CD4-positive, CD25-positive, alpha-beta regulatory T cell (primary cell): ENCODE measurements around the gene NPFF. TPM values are rescaled to one million over a fixed set of nuclear protein-coding genes. Genes with fewer than 3 reads are reported as not detected.
"Not testable (repeated sequence)": the region's sequence is repeated elsewhere in the genome, so short reads cannot be mapped to it uniquely, and the experiment has no call there.

Experiments used
- ATAC-seq, 2 donors: fragments of 150-1000 bp; cut with Tn5 transposase; one replicate each; pipeline ENCODE4 v1.10.0; 2021; ENCODE audit warnings: low read depth in 2 of 2, moderate number of reproducible peaks in 2 of 2, moderate library complexity in 1 of 2
- DNase-seq, 3 donors: peaks; one replicate each; pipeline versions ENCODE4 v3.0.0 to v3.0.0-alpha.2; 2012 to 2022; ENCODE audit warnings: mixed read lengths in 1 of 3
- H3K27ac ChIP-seq: one replicate; pipeline ENCODE4 v1.7.0; 2013; ENCODE audit warnings: mild to moderate bottlenecking, low read length; ENCODE audit not compliant: insufficient read depth, poor library complexity, severe bottlenecking
- H3K27me3 ChIP-seq: one replicate; pipeline ENCODE4 v1.7.0; 2013; ENCODE audit warnings: low read length; ENCODE audit not compliant: control insufficient read depth, insufficient read depth
- H3K36me3 ChIP-seq: one replicate; pipeline ENCODE4 v1.7.0; 2013; ENCODE audit warnings: mild to moderate bottlenecking, low read length, moderate library complexity; ENCODE audit not compliant: control insufficient read depth, insufficient read depth
- H3K4me1 ChIP-seq: 2 replicates; pipeline ENCODE4 v1.7.0; 2013; ENCODE audit warnings: mild to moderate bottlenecking, low read length; ENCODE audit not compliant: insufficient read depth, control insufficient read depth, poor library complexity, severe bottlenecking
- H3K4me3 ChIP-seq: one replicate; pipeline ENCODE4 v1.7.0; 2013; ENCODE audit warnings: low read depth, mild to moderate bottlenecking, low read length, moderate library complexity
- H3K9me3 ChIP-seq, 2 experiments: 1 replicate in 1 of 2; 2 replicates in 1 of 2; pipeline ENCODE4 v1.7.0; 2013; ENCODE audit warnings: low read length in 2 of 2, mild to moderate bottlenecking in 1 of 2, moderate library complexity in 1 of 2; ENCODE audit not compliant: control insufficient read depth in 2 of 2
- H3K27ac Mint-ChIP-seq, 3 donors: one replicate each; pipeline ENCODE4 v1.8.0; 2020 to 2022; ENCODE audit warnings: mild to moderate bottlenecking in 3 of 3, mixed read lengths in 3 of 3, moderate library complexity in 2 of 3
- H3K27me3 Mint-ChIP-seq: one replicate; pipeline ENCODE4 v1.8.0; 2022; ENCODE audit warnings: mild to moderate bottlenecking, mixed read lengths
- H3K36me3 Mint-ChIP-seq: one replicate; pipeline ENCODE4 v1.8.0; 2020; ENCODE audit warnings: mixed read lengths
- H3K4me1 Mint-ChIP-seq, 4 donors: one replicate each; pipeline ENCODE4 v1.8.0; 2020 to 2022; ENCODE audit warnings: mixed read lengths in 4 of 4, mild to moderate bottlenecking in 1 of 4
- H3K4me3 Mint-ChIP-seq, 4 donors: one replicate each; pipeline ENCODE4 v1.8.0; 2020 to 2022; ENCODE audit warnings: mild to moderate bottlenecking in 4 of 4, mixed read lengths in 4 of 4, moderate library complexity in 3 of 4
- H3K9me3 Mint-ChIP-seq, 7 donors: one replicate each; pipeline ENCODE4 v1.8.0; 2020 to 2022; ENCODE audit warnings: mixed read lengths in 7 of 7, mild to moderate bottlenecking in 3 of 7, moderate library complexity in 2 of 7
- polyA plus RNA-seq, 4 donors: library from polyadenylated mRNA; unstranded; fragments of 300-500 nt; fragmentation: Illumina TruSeq; gene quantifications; one replicate each; pipeline ENCODE4 v1.2.3, GENCODE V29; 2021
- total RNA-seq: library from RNA; stranded (reverse); gene quantifications from one replicate; pipeline ENCODE4 v1.2.3, GENCODE V29; 2022

Gene NPFF
- total and polyA plus RNA-seq, 5 donors from 2014 or later: not detected

GRCh38 chr12:53482626-53483168, 24.6 kb downstream of the NPFF start:
- Mint-ChIP-seq H3K27me3 (no peaks in the 10 kb centered on the region), H3K4me1 (peaks cover 0 to 16% (median 8%) of the 10 kb centered on the region in 4 donors), H3K36me3 (peaks cover 23% of the 10 kb centered on the region), H3K9me3 (no peaks in the 10 kb centered on the region), H3K27ac (peak overlapping the region in 2 of 3 donors; percentile 13 to 18), H3K4me3 (no peak overlapping the region)
- ATAC-seq (no peak), DNase-seq (no peak)
- no peaks in the 10 kb centered on the region for H3K27me3 ChIP-seq
- peaks cover 82% of the 10 kb centered on the region for H3K36me3 ChIP-seq
- H3K9me3 ChIP-seq: no peaks in the 10 kb centered on the region
- H3K4me3 ChIP-seq: no peak overlapping the region
- no peak overlapping the region for H3K27ac ChIP-seq
- peaks cover 2% of the 10 kb centered on the region for H3K4me1 ChIP-seq

- peak overlapping the region in 1 of 4 donors; percentile 66 for H3K4me3 Mint-ChIP-seq
- Histone ChIP-seq H3K4me1 (peaks cover 2% of the 10 kb centered on the region), H3K27ac (no peak overlapping the region), H3K4me3 (no peak overlapping the region), H3K36me3 (peaks cover 78% of the 10 kb centered on the region), H3K27me3 (no peaks in the 10 kb centered on the region), H3K9me3 (no peaks in the 10 kb centered on the region)
- H3K9me3 Mint-ChIP-seq: no peaks in the 10 kb centered on the region
- H3K27ac Mint-ChIP-seq: peak overlapping the region in 2 of 3 donors; percentile 35 to 59
- ATAC-seq (peak; percentile 29 to 42), DNase-seq (peak in 1 of 3 donors; percentile 18)
- no peaks in the 10 kb centered on the region for H3K27me3 Mint-ChIP-seq
- peaks cover 0 to 17% (median 8%) of the 10 kb centered on the region in 4 donors for H3K4me1 Mint-ChIP-seq
- peaks cover 26% of the 10 kb centered on the region for H3K36me3 Mint-ChIP-seq
Measured at GRCh38 chr12:53481939-53482586, 25.2 kb downstream of the NPFF start.

DNA sequence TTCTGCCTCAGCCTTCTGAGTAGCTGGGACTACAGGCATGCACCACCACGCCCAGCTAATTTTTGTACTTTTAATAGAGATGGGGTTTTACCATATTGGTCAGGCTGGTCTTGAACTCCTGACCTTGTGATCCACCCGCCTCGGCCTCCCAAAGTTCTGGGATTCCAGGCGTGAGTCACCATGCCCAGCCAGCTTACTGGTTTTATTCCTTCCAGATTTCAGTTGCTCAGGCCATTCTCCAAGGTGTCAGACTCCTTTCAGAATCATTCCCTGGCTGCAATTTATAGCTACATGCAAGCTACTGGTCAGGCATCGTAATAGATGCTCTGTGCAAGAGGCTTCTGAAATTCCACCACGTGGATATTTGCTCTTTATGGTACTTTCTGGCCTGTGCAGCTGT, 25.8 kb downstream of the NPFF start:
- Mint-ChIP-seq H3K36me3 (peaks cover 32% of the 10 kb centered on the region), H3K4me1 (peaks cover 0 to 23% (median 11%) of the 10 kb centered on the region in 4 donors)
- peaks cover 84% of the 10 kb centered on the region for H3K36me3 ChIP-seq
- not testable (repeated sequence) for H3K4me1 ChIP-seq, H3K27ac ChIP-seq, H3K4me3 Mint-ChIP-seq, H3K27ac Mint-ChIP-seq, H3K9me3 Mint-ChIP-seq, H3K9me3 ChIP-seq, ATAC-seq, DNase-seq, H3K27me3 ChIP-seq, H3K27me3 Mint-ChIP-seq, H3K4me3 ChIP-seq

- peaks cover 37% of the 10 kb centered on the region for H3K36me3 Mint-ChIP-seq
Measured at GRCh38 chr12:53480491-53481442, 26.5 kb downstream of the NPFF start.

GRCh38 chr12:53479331-53479730, 28.0 kb downstream of the NPFF start:
- H3K36me3 ChIP-seq: peaks cover 86% of the 10 kb centered on the region
- DNase-seq (no peak), ATAC-seq (no peak)
- Mint-ChIP-seq H3K27ac (peak overlapping the region in 1 of 3 donors; percentile 20), H3K36me3 (peaks cover 42% of the 10 kb centered on the region), H3K9me3 (no peaks in the 10 kb centered on the region), H3K4me3 (no peak overlapping the region), H3K4me1 (peaks cover 2 to 38% (median 22%) of the 10 kb centered on the region in 4 donors), H3K27me3 (no peaks in the 10 kb centered on the region)
- H3K27me3 ChIP-seq: no peaks in the 10 kb centered on the region
- no peaks in the 10 kb centered on the region for H3K9me3 ChIP-seq
- no peak overlapping the region for H3K27ac ChIP-seq
- no peak overlapping the region for H3K4me3 ChIP-seq
- peaks cover 9% of the 10 kb centered on the region for H3K4me1 ChIP-seq

More at GRCh38 chr12:53480491-53481442, 26.5 kb downstream of the NPFF start:
- DNase-seq (no peak), ATAC-seq (no peak)
- no peaks in the 10 kb centered on the region for H3K27me3 Mint-ChIP-seq
- no peaks in the 10 kb centered on the region for H3K9me3 Mint-ChIP-seq
- Histone ChIP-seq H3K4me3 (no peak overlapping the region), H3K27ac (no peak overlapping the region), H3K9me3 (no peaks in the 10 kb centered on the region), H3K36me3 (peaks cover 86% of the 10 kb centered on the region), H3K4me1 (peaks cover 2% of the 10 kb centered on the region), H3K27me3 (no peaks in the 10 kb centered on the region)
- H3K27ac Mint-ChIP-seq: peak overlapping the region in 1 of 3 donors; percentile 76
- peaks cover 0 to 25% (median 13%) of the 10 kb centered on the region in 4 donors for H3K4me1 Mint-ChIP-seq
- no peak overlapping the region for H3K4me3 Mint-ChIP-seq

DNA sequence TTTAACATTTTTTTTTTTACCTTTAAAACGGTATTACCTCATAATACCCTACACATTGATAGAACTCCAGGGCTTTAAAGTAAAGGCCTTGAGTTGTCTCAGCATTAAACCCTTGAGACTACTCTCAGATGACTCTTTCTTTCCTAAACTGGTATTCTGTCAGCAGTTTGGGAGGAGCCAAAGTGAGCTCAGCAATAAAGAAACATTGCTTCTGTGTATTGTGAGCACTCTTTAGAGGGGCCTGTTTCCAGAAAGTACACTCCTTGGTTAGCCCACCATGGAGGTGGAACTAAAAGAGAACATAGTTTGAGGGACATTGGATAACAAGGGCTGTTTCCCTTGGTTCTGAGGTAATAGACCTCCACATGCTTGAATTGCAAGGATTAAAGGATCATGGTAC, 28.4 kb downstream of the NPFF start:
- Mint-ChIP-seq H3K4me1 (peaks cover 7 to 43% (median 27%) of the 10 kb centered on the region in 4 donors), H3K27ac (peak overlapping the region in 2 of 3 donors; percentile 20 to 49), H3K9me3 (no peaks in the 10 kb centered on the region), H3K4me3 (no peak overlapping the region), H3K36me3 (peaks cover 46% of the 10 kb centered on the region), H3K27me3 (no peaks in the 10 kb centered on the region)
- Histone ChIP-seq H3K27ac (no peak overlapping the region), H3K36me3 (peaks cover 87% of the 10 kb centered on the region), H3K9me3 (no peaks in the 10 kb centered on the region), H3K27me3 (no peaks in the 10 kb centered on the region), H3K4me3 (no peak overlapping the region), H3K4me1 (peaks cover 14% of the 10 kb centered on the region)
- ATAC-seq: no peak
- no peak for DNase-seq

DNA sequence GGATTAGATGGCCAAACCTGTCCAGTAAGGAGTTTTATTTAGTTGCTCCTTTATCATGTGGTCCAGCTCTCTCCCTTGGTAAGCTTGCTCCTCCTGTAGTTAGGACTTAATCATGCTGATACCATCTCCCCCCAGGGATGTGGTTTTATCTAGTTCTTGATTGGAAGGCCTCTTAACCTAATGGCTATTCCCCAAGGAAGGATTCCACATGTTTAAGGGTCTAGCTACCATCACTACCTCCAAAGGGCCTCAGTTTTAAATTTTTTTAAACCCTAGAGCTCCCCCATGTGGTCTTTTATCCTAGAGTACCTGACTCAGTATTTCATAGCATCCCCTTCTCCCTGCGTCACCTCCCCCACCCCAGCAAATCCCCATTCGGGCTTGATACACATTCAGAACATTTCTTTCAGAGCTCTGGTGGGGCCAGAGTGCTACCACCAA, 30.5 kb downstream of the NPFF start:
- Histone ChIP-seq H3K4me1 (peaks cover 20% of the 10 kb centered on the region), H3K27me3 (no peaks in the 10 kb centered on the region), H3K9me3 (no peaks in the 10 kb centered on the region), H3K27ac (peak overlapping the region; percentile 55), H3K4me3 (no peak overlapping the region), H3K36me3 (peaks cover 88% of the 10 kb centered on the region)
- peak overlapping the region in 2 of 3 donors; percentile 71 to 74 for H3K27ac Mint-ChIP-seq
- H3K36me3 Mint-ChIP-seq: peaks cover 48% of the 10 kb centered on the region
- H3K9me3 Mint-ChIP-seq: no peaks in the 10 kb centered on the region
- H3K27me3 Mint-ChIP-seq: no peaks in the 10 kb centered on the region
- no peak for DNase-seq
- peaks cover 15 to 57% (median 41%) of the 10 kb centered on the region in 4 donors for H3K4me1 Mint-ChIP-seq
- peak in 1 of 2 donors; percentile 21 for ATAC-seq
- H3K4me3 Mint-ChIP-seq: peak overlapping the region in 2 of 4 donors; percentile 42 to 44
